ENCODE results near the gene WASHC1. TPM values are rescaled to one million over a fixed set of nuclear protein-coding genes. Genes with fewer than 3 reads are reported as not detected.
"Not testable (repeated sequence)": the region's sequence is repeated elsewhere in the genome, so short reads cannot be mapped to it uniquely, and the experiment has no call there.

WASHC1 gene
- total RNA-seq, 2 donors from 2014 or later, result 21.4 to 23.4 TPM

DNA sequence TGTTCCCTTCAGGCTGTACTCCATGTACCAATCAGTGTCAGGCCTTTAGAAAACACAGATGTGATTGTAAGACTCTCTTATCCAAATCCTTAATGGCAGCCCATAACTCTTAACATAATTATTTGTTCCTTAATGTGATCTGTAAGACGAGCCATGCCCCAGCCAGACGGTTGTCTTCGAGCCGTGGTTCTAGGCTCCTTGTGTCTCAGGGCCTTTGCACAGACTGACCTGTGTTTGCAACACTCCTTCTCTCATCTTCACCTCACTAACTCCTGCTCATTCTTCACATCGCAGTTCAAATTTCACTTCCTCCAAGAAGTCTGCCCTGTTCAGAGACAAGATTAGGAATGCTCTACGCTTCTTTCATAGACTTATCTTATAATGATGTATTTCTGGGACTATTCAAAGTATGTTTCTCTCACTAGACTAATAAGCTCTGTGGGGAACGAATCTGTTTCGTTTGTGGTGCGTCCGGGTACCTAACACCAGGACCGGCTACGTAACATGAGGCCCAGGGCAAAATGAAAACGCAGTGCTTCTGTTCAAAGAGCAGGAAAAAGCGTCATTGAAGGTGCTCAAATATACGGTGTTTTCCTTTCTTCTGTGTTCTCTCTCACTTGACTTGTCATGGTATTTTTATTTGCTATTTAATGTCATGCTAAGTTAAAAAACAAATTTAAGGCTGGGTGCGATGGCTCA, 16.1 kb upstream of the WASHC1 start:
- H3K27ac ChIP-seq (ENCODE audit: low read depth, low read length); H3K36me3 Mint-ChIP-seq (ENCODE audit: low read depth); H3K27me3 ChIP-seq (ENCODE audit: control insufficient read depth, insufficient read depth, low read length, poor library complexity, severe bottlenecking); H3K27ac Mint-ChIP-seq; DNase-seq; H3K4me3 Mint-ChIP-seq; H3K9me3 Mint-ChIP-seq; H3K4me3 ChIP-seq (ENCODE audit: low read length); H3K36me3 ChIP-seq (ENCODE audit: control insufficient read depth, insufficient read depth, low read length); H3K9me3 ChIP-seq (ENCODE audit: control insufficient read depth, low read length); H3K4me1 ChIP-seq (ENCODE audit: control insufficient read depth, insufficient read depth, low read length); H3K4me1 Mint-ChIP-seq; H3K27me3 Mint-ChIP-seq (ENCODE audit: insufficient read depth); H3K9ac ChIP-seq (ENCODE audit: extremely low read depth, low read length, poor library complexity, severe bottlenecking): not testable (repeated sequence)
- WGBS, 2 experiments (ENCODE audit: insufficient coverage in 1 of 2, insufficient read length in 1 of 2), result 95 to 97% methylated on average over 6 to 12 of the region's 16 CpGs

DNA sequence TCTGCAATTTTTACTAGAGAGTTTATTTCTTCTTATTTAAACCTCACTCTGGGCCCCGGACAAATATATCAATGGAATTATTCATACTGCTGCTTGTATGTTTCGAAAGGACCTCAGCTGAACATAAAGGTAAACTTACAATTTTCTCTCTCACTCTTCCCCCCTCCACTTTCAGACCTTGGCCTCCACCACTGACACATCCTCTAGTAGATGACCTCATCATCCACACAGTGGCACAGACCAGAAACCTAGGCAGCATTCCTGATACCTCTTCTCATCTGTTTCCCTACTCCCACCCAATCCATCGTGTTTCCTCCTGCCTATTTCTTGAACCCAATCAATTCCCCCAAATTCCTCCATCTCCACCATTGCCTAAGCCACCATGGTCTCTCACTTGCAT, 15.2 kb upstream of the WASHC1 start:
- not testable (repeated sequence) for H3K4me3 ChIP-seq (ENCODE audit: low read length); H3K36me3 ChIP-seq (ENCODE audit: control insufficient read depth, insufficient read depth, low read length); H3K9ac ChIP-seq (ENCODE audit: extremely low read depth, low read length, poor library complexity, severe bottlenecking); H3K27me3 Mint-ChIP-seq (ENCODE audit: insufficient read depth); H3K27ac Mint-ChIP-seq; H3K4me1 ChIP-seq (ENCODE audit: control insufficient read depth, insufficient read depth, low read length); H3K36me3 Mint-ChIP-seq (ENCODE audit: low read depth); H3K27me3 ChIP-seq (ENCODE audit: control insufficient read depth, insufficient read depth, low read length, poor library complexity, severe bottlenecking); H3K9me3 Mint-ChIP-seq; H3K4me1 Mint-ChIP-seq; DNase-seq; H3K4me3 Mint-ChIP-seq; H3K27ac ChIP-seq (ENCODE audit: low read depth, low read length); H3K9me3 ChIP-seq (ENCODE audit: control insufficient read depth, low read length)
- WGBS, 2 experiments (ENCODE audit: insufficient coverage in 1 of 2, insufficient read length in 1 of 2), result 86% methylated on average over 2 of the region's 3 CpGs; no CpG with 5 or more reads in 1 of the 2 experiments

DNA sequence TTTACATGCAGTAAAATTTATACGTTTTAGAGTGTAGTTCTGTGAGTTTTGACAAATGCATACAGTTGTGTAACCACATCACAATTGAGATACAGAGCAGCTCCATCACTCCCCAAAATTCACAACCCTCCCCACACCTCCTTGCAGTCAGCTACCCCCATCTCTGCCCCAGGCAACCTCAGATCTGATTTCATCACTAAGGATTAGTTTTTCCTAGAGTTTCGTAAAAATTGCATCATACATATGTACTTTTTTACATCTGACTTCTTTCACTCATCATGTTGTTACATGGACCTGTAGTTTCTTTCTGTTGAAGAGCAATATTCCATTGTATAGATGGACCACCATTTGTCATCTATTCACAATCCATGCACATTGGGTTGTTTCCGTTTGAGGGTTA, 14.4 kb upstream of the WASHC1 start:
- H3K27me3 Mint-ChIP-seq (ENCODE audit: insufficient read depth); H3K27ac Mint-ChIP-seq; H3K27me3 ChIP-seq (ENCODE audit: control insufficient read depth, insufficient read depth, low read length, poor library complexity, severe bottlenecking); DNase-seq; H3K9me3 ChIP-seq (ENCODE audit: control insufficient read depth, low read length); H3K27ac ChIP-seq (ENCODE audit: low read depth, low read length); H3K36me3 Mint-ChIP-seq (ENCODE audit: low read depth); H3K4me1 Mint-ChIP-seq; H3K4me1 ChIP-seq (ENCODE audit: control insufficient read depth, insufficient read depth, low read length); H3K4me3 Mint-ChIP-seq; H3K36me3 ChIP-seq (ENCODE audit: control insufficient read depth, insufficient read depth, low read length); H3K4me3 ChIP-seq (ENCODE audit: low read length); H3K9ac ChIP-seq (ENCODE audit: extremely low read depth, low read length, poor library complexity, severe bottlenecking); H3K9me3 Mint-ChIP-seq: not testable (repeated sequence)
- 97% methylated on average over 2 of the region's 3 CpGs; no CpG with 5 or more reads in 1 of the 2 experiments for WGBS, 2 experiments (ENCODE audit: insufficient coverage in 1 of 2, insufficient read length in 1 of 2)

DNA sequence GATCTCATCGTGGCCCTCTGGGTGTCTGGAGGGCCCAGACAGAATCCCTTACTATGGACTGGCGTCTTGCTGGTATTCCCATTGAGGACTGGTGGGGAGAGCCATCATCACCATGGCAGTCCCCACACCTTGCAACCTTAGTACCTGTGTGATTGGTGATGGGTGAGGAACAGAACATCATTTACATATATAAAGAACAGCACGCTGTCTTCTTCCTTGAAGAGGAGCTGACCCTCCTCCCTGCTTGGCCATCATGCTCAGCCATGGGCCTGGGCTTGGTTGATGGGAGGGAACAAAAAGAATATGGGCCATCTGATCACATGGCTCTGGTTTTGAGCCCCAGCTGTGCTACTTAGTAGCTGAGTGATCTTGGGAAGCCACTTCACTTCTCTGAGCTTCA, 13.9 kb upstream of the WASHC1 start:
- not testable (repeated sequence) for H3K9me3 Mint-ChIP-seq; H3K4me3 Mint-ChIP-seq; H3K27ac Mint-ChIP-seq; H3K4me1 ChIP-seq (ENCODE audit: control insufficient read depth, insufficient read depth, low read length); H3K4me1 Mint-ChIP-seq; H3K36me3 ChIP-seq (ENCODE audit: control insufficient read depth, insufficient read depth, low read length); H3K36me3 Mint-ChIP-seq (ENCODE audit: low read depth); H3K27me3 ChIP-seq (ENCODE audit: control insufficient read depth, insufficient read depth, low read length, poor library complexity, severe bottlenecking); H3K27me3 Mint-ChIP-seq (ENCODE audit: insufficient read depth); H3K9ac ChIP-seq (ENCODE audit: extremely low read depth, low read length, poor library complexity, severe bottlenecking); H3K9me3 ChIP-seq (ENCODE audit: control insufficient read depth, low read length); H3K4me3 ChIP-seq (ENCODE audit: low read length); H3K27ac ChIP-seq (ENCODE audit: low read depth, low read length)
- DNase-seq, result peak; percentile 24
- no CpG with 5 or more reads among the region's 3 CpGs for WGBS, 2 experiments (ENCODE audit: insufficient coverage in 1 of 2, insufficient read length in 1 of 2)

DNA sequence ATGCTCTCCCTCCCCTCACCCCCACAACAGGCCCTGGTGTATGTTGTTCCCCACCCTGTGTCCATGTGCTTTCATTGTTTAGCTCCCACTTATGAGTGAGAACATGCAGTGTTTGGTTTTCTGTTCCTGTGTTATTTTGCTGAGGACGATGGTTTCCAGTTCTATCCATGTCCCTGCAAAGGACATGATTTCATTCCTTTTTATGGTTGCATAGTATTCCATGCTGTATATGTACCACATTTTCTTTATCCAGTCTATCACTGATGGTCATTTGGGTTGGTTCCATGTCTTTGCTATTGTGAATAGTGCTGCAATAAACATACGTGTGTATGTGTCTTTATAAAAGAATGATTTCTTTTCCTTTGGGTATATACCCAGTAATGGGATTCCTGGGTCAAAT, 12.6 kb upstream of the WASHC1 start:
- H3K4me1 Mint-ChIP-seq; H3K9me3 Mint-ChIP-seq; H3K36me3 Mint-ChIP-seq (ENCODE audit: low read depth); H3K4me1 ChIP-seq (ENCODE audit: control insufficient read depth, insufficient read depth, low read length); H3K27ac ChIP-seq (ENCODE audit: low read depth, low read length); H3K27me3 ChIP-seq (ENCODE audit: control insufficient read depth, insufficient read depth, low read length, poor library complexity, severe bottlenecking); H3K36me3 ChIP-seq (ENCODE audit: control insufficient read depth, insufficient read depth, low read length); H3K9ac ChIP-seq (ENCODE audit: extremely low read depth, low read length, poor library complexity, severe bottlenecking); H3K4me3 ChIP-seq (ENCODE audit: low read length); DNase-seq; H3K27me3 Mint-ChIP-seq (ENCODE audit: insufficient read depth); H3K4me3 Mint-ChIP-seq; H3K9me3 ChIP-seq (ENCODE audit: control insufficient read depth, low read length); H3K27ac Mint-ChIP-seq: not testable (repeated sequence)
- WGBS, 2 experiments (ENCODE audit: insufficient coverage in 1 of 2, insufficient read length in 1 of 2), result 89 to 93% methylated on average over 2 of the region's 2 CpGs

DNA sequence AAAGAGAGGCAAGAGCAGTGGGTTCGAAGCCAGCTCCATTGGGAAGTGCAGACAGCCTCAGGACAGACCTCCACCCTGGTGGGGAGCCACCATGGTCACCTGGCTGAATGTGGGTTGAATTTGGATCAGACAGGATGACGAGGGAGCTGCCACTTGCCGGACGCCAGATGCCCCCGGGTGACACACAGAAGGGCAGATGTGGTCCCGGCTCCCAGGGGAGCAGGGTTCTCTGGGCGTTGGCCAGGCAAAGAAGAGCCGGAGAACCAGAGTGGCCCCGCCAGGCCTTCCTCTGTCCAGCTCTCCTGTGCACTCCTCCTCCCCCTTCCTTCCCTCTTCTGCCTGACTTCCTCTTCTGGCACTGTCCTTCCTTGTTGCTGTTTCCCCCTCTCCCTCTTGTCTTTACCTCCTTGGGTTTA, 12.0 kb upstream of the WASHC1 start:
- not testable (repeated sequence) for H3K4me3 Mint-ChIP-seq; DNase-seq; H3K36me3 ChIP-seq (ENCODE audit: control insufficient read depth, insufficient read depth, low read length); H3K4me1 Mint-ChIP-seq; H3K4me1 ChIP-seq (ENCODE audit: control insufficient read depth, insufficient read depth, low read length); H3K9ac ChIP-seq (ENCODE audit: extremely low read depth, low read length, poor library complexity, severe bottlenecking); H3K36me3 Mint-ChIP-seq (ENCODE audit: low read depth); H3K27ac Mint-ChIP-seq; H3K9me3 Mint-ChIP-seq; H3K27ac ChIP-seq (ENCODE audit: low read depth, low read length); H3K4me3 ChIP-seq (ENCODE audit: low read length); H3K9me3 ChIP-seq (ENCODE audit: control insufficient read depth, low read length); H3K27me3 Mint-ChIP-seq (ENCODE audit: insufficient read depth); H3K27me3 ChIP-seq (ENCODE audit: control insufficient read depth, insufficient read depth, low read length, poor library complexity, severe bottlenecking)
- 90 to 100% methylated on average over 1 to 9 of the region's 9 CpGs for WGBS, 2 experiments (ENCODE audit: insufficient coverage in 1 of 2, insufficient read length in 1 of 2)

DNA sequence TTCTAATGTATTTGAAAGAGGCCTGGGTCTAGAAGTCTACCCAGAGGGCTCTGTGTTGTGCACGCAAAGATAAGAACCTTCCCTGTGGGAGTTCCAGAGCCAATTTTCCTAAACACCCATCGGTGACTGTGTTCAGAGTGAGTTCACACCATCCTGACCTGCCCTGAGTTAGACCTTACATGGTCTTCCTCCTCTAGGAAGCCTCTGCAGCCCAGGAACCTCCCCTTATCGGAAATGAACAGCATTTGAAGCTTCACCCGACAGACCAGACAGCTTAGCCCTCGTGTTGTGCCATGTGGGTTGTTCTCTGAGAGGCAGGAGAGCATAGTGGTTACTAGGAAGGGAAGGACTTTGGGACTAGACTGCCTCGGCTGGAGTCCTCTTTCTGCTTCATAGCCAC, 3.1 kb upstream of the WASHC1 start:
- not testable (repeated sequence) for H3K4me1 ChIP-seq (ENCODE audit: control insufficient read depth, insufficient read depth, low read length); H3K27ac Mint-ChIP-seq; H3K27ac ChIP-seq (ENCODE audit: low read depth, low read length); H3K27me3 ChIP-seq (ENCODE audit: control insufficient read depth, insufficient read depth, low read length, poor library complexity, severe bottlenecking); H3K36me3 Mint-ChIP-seq (ENCODE audit: low read depth); DNase-seq; H3K9me3 ChIP-seq (ENCODE audit: control insufficient read depth, low read length); H3K27me3 Mint-ChIP-seq (ENCODE audit: insufficient read depth); H3K4me1 Mint-ChIP-seq; H3K9ac ChIP-seq (ENCODE audit: extremely low read depth, low read length, poor library complexity, severe bottlenecking); H3K4me3 ChIP-seq (ENCODE audit: low read length); H3K9me3 Mint-ChIP-seq; H3K4me3 Mint-ChIP-seq; H3K36me3 ChIP-seq (ENCODE audit: control insufficient read depth, insufficient read depth, low read length)
- 100% methylated on average over 1 of the region's 6 CpGs; no CpG with 5 or more reads in 1 of the 2 experiments for WGBS, 2 experiments (ENCODE audit: insufficient coverage in 1 of 2, insufficient read length in 1 of 2)
